Activated CD8-positive, alpha-beta T cell treated with anti-CD3 and anti-CD28 coated beads for 36 hours (primary cell): ENCODE data around the gene LRRC75B. TPM values are rescaled to one million over a fixed set of nuclear protein-coding genes. Genes with fewer than 3 reads are reported as not detected.
"Not testable (repeated sequence)": the region's sequence is repeated elsewhere in the genome, so short reads cannot be mapped to it uniquely, and the experiment has no call there.

ENCODE experiments used
- ATAC-seq: fragments of 200-7000 bp; cut with Tn5 transposase; one replicate; pipeline ENCODE4 v1.10.0; 2021; ENCODE audit warnings: mild to moderate bottlenecking, moderate library complexity
- CTCF ChIA-PET: fragments of 350-600 bp; sonication (Branson Sonifier 250); formaldehyde crosslinking; loops from one replicate; lab custom pipeline; 2021; ENCODE audit warnings: antibody characterized with exemption; lab: Charles Lee
- POLR2A ChIA-PET: fragments of 350-600 bp; sonication (Branson Sonifier 250); formaldehyde crosslinking; loops from one replicate; lab custom pipeline; 2021; ENCODE audit warnings: antibody characterized with exemption; lab: Charles Lee
- DNase-seq: peaks from one replicate; pipeline ENCODE4 v3.0.0-alpha.2; 2020
- H3K27ac Mint-ChIP-seq: one replicate; pipeline ENCODE4 v1.8.0; 2021; ENCODE audit warnings: mild to moderate bottlenecking, mixed read lengths
- H3K27me3 Mint-ChIP-seq: one replicate; pipeline ENCODE4 v1.8.0; 2021; ENCODE audit warnings: mixed read lengths
- H3K36me3 Mint-ChIP-seq: one replicate; pipeline ENCODE4 v1.8.0; 2021; ENCODE audit warnings: low read depth, mixed read lengths
- H3K4me1 Mint-ChIP-seq: one replicate; pipeline ENCODE4 v1.8.0; 2021; ENCODE audit warnings: low read depth, mixed read lengths
- H3K4me3 Mint-ChIP-seq: one replicate; pipeline ENCODE4 v1.8.0; 2021; ENCODE audit warnings: mild to moderate bottlenecking, moderate library complexity, mixed read lengths
- H3K9me3 Mint-ChIP-seq: one replicate; pipeline ENCODE4 v1.8.0; 2021; ENCODE audit warnings: mixed read lengths
- intact Hi-C: fragments of 100-400 bp; cut with micrococcal nuclease; formaldehyde crosslinking; loops from one replicate; pipeline ENCODE4 v1.10.0; 2022
- total RNA-seq, 2 experiments: library from RNA; stranded (reverse); gene quantifications; one replicate each; pipeline ENCODE4 v1.2.3, GENCODE V29; 2021
- TF ChIP-seq, protein P1 (sequence below): fragments of 200-600 bp; IDR thresholded peaks from one replicate; pipeline ENCODE4 v1.8.0; 2022; ENCODE audit warnings: antibody characterized with exemption, mild to moderate bottlenecking

LRRC75B gene
- total RNA-seq, 2 experiments from 2014 or later = 1.2 to 1.5 TPM

GRCh38 chr22:24629069-24629468 lies 36.2 kb upstream of the LRRC75B start:
- intact Hi-C loops, H3K27me3 Mint-ChIP-seq, ATAC-seq, H3K4me1 Mint-ChIP-seq, H3K9me3 Mint-ChIP-seq, H3K4me3 Mint-ChIP-seq, POLR2A ChIA-PET, H3K36me3 Mint-ChIP-seq, H3K27ac Mint-ChIP-seq: not testable (repeated sequence)
- DNase-seq = peak; percentile 27
- CTCF ChIA-PET = interaction anchor here (1.0 kb wide), 1 partner anchor 127 kb away, joined by 3 read pairs; no protein-coding TSS in a partner anchor
- TF ChIP-seq, protein P1, sequence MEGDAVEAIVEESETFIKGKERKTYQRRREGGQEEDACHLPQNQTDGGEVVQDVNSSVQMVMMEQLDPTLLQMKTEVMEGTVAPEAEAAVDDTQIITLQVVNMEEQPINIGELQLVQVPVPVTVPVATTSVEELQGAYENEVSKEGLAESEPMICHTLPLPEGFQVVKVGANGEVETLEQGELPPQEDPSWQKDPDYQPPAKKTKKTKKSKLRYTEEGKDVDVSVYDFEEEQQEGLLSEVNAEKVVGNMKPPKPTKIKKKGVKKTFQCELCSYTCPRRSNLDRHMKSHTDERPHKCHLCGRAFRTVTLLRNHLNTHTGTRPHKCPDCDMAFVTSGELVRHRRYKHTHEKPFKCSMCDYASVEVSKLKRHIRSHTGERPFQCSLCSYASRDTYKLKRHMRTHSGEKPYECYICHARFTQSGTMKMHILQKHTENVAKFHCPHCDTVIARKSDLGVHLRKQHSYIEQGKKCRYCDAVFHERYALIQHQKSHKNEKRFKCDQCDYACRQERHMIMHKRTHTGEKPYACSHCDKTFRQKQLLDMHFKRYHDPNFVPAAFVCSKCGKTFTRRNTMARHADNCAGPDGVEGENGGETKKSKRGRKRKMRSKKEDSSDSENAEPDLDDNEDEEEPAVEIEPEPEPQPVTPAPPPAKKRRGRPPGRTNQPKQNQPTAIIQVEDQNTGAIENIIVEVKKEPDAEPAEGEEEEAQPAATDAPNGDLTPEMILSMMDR = peak; percentile 45

DNA sequence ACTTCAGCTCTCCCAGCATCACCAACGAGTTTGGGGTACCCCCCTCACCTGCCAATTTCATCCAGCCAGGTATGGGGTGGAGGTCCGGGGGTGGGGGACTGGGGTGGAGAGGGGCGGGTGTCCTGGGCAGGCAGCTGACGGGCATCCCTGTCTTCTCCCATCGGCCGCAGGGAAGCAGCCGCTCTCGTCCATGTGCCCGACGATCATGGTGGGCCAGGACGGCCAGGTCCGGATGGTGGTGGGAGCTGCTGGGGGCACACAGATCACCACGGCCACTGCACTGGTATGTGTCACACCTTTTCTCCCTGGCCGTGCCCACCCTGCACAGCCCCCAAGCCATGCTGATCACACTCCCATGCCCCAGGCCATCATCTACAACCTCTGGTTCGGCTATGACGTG lies 35.0 kb upstream of the LRRC75B start:
- POLR2A ChIA-PET, H3K4me1 Mint-ChIP-seq, ATAC-seq, H3K9me3 Mint-ChIP-seq, H3K27ac Mint-ChIP-seq, H3K27me3 Mint-ChIP-seq, H3K4me3 Mint-ChIP-seq, intact Hi-C loops, H3K36me3 Mint-ChIP-seq, CTCF ChIA-PET, DNase-seq: not testable (repeated sequence)

DNA sequence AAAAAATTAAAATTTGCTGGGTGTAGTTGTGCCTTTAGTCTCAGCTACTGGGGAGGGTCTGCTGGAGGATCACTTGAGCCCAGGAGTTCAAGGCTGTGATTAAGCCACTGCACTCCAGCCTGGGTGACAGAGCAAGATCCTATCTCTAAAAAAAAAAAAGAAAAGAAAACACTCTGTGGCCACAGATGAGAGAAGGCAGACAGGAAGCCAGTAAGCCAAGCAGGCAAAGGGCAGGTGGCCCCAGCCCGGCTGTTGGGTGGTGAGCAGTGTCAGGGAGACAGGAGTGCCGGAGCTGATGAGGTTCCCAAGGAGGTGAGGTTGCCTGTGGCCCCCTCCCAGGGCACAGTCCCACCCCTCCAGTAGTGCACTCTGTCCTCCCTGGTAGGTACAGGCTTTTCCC lies 29.7 kb upstream of the LRRC75B start:
- intact Hi-C loops, POLR2A ChIA-PET, ATAC-seq, H3K4me1 Mint-ChIP-seq, H3K36me3 Mint-ChIP-seq, CTCF ChIA-PET, H3K9me3 Mint-ChIP-seq, H3K4me3 Mint-ChIP-seq, H3K27me3 Mint-ChIP-seq: not testable (repeated sequence)
- DNase-seq = peak; percentile 38
- peak overlapping the region; percentile 49 for H3K27ac Mint-ChIP-seq

- ATAC-seq, H3K36me3 Mint-ChIP-seq, intact Hi-C loops, DNase-seq, CTCF ChIA-PET, H3K4me1 Mint-ChIP-seq, H3K9me3 Mint-ChIP-seq, POLR2A ChIA-PET, H3K27ac Mint-ChIP-seq, H3K4me3 Mint-ChIP-seq, H3K27me3 Mint-ChIP-seq: not testable (repeated sequence)
These were observed 28.4 kb upstream of the LRRC75B start for GRCh38 chr22:24621244-24621643.

GRCh38 chr22:24614794-24615193 lies 21.9 kb upstream of the LRRC75B start:
- CTCF ChIA-PET, POLR2A ChIA-PET, H3K27me3 Mint-ChIP-seq, intact Hi-C loops, H3K4me3 Mint-ChIP-seq, H3K4me1 Mint-ChIP-seq, H3K27ac Mint-ChIP-seq, DNase-seq, ATAC-seq, H3K9me3 Mint-ChIP-seq, H3K36me3 Mint-ChIP-seq: not testable (repeated sequence)

GRCh38 chr22:24609888-24610287 lies 17.0 kb upstream of the LRRC75B start:
- CTCF ChIA-PET, ATAC-seq, H3K9me3 Mint-ChIP-seq: not testable (repeated sequence)

DNA sequence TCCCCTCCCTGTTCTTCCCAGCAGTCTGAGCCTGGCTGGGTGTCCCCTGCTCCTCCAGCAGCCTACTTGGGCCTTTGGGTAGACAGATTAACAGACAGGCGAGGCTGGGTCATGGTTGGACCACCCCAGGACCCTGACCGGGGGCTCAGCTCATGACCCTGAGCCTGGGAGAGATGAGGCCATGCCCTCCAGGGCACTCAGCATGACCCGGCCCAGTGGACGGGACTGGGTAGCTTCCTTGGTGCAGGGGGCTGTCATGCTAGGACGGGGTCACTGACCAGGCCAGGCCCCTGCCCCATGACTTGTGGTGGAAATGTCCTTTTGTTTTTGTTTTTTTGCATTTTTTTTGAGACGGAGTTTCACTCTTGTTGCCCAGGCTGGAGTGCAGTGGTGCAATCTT lies 15.5 kb upstream of the LRRC75B start:
- H3K9me3 Mint-ChIP-seq, H3K36me3 Mint-ChIP-seq, ATAC-seq, DNase-seq, CTCF ChIA-PET, intact Hi-C loops, POLR2A ChIA-PET, H3K27ac Mint-ChIP-seq, H3K27me3 Mint-ChIP-seq: not testable (repeated sequence)
- H3K4me1 Mint-ChIP-seq = peaks cover 20% of the 10 kb centered on the region
- H3K4me3 Mint-ChIP-seq = peak overlapping the region; percentile 79

More at GRCh38 chr22:24609888-24610287, 17.0 kb upstream of the LRRC75B start:
- H3K4me3 Mint-ChIP-seq, POLR2A ChIA-PET, intact Hi-C loops, H3K27me3 Mint-ChIP-seq, H3K36me3 Mint-ChIP-seq, H3K27ac Mint-ChIP-seq, H3K4me1 Mint-ChIP-seq, DNase-seq: not testable (repeated sequence)

- H3K4me1 Mint-ChIP-seq = peaks cover 22% of the 10 kb centered on the region
- H3K9me3 Mint-ChIP-seq, H3K36me3 Mint-ChIP-seq, CTCF ChIA-PET, H3K27me3 Mint-ChIP-seq, intact Hi-C loops, POLR2A ChIA-PET: not testable (repeated sequence)
- peak overlapping the region; percentile 96 for H3K27ac Mint-ChIP-seq
- H3K4me3 Mint-ChIP-seq = peak overlapping the region; percentile 79
- DNase-seq (peak; percentile 76), ATAC-seq (peak; percentile 73)
These were observed 14.6 kb upstream of the LRRC75B start for GRCh38 chr22:24607429-24607983.

DNA sequence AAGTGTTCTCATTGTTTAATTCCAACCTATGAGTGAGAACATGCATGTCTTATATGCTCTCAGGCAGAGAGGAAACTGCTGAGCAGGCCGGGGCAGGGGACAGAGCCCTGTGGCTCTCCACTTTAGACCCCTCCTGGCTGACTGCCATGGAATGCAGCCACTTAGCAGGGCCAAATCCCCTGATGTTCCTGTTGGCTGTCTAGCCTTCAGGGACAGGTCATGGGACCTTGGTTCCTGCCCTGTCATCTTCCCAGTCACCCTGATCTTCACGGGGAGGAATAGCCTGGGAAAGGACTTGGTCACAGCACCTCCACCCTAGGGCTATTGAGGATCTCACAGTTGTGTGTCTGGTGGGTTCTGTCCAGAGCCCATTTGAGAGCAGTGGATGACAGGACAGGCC lies 13.5 kb upstream of the LRRC75B start:
- H3K27me3 Mint-ChIP-seq, ATAC-seq, H3K4me3 Mint-ChIP-seq, H3K36me3 Mint-ChIP-seq, H3K9me3 Mint-ChIP-seq, CTCF ChIA-PET, intact Hi-C loops, POLR2A ChIA-PET: not testable (repeated sequence)
- peak; percentile 11 for DNase-seq
- peaks cover 24% of the 10 kb centered on the region for H3K4me1 Mint-ChIP-seq
- peak overlapping the region; percentile 49 for H3K27ac Mint-ChIP-seq
